K562 (cell line): ENCODE data around the gene TJP3. TPM values are rescaled to one million over a fixed set of nuclear protein-coding genes. Genes with fewer than 3 reads are reported as not detected.

Source experiments
- ATAC-seq: fragments of 200-7000 bp; cut with Tn5 transposase; 3 replicates; pipeline ENCODE4 v1.9.1; 2020; ENCODE audit warnings: moderate library complexity
- BruUV-seq: library from RNA; stranded (reverse); fragments of 400-500 nt; replicated peaks from 2 replicates; lab custom pipeline; 2021; lab: Mats Ljungman, UMichigan
- CTCF ChIA-PET: fragments of 300-600 bp; formaldehyde crosslinking; extraction: SDS; loops from one replicate; lab custom pipeline; 2021; ENCODE audit warnings: low intra/inter-chr PET ratio; lab: Yijun Ruan, JAX
- POLR2A ChIA-PET: fragments of 300-600, 350-650 bp; sonication (Branson Sonifier 250); formaldehyde crosslinking; extraction: SDS; loops from one replicate; lab custom pipeline; 2021; ENCODE audit warnings: antibody characterized with exemption, inconsistent platforms; lab: Yijun Ruan, JAX
- DNase-seq, 4 experiments: peaks; one replicate each; pipeline versions ENCODE4 v3.0.0 to v3.0.0-alpha.2; 2011 to 2018; ENCODE audit warnings: low spot score in 3 of 4, mixed read lengths in 3 of 4; ENCODE audit errors: extremely low read depth in 1 of 4
- FAIRE-seq: peaks from 2 replicates; lab custom pipeline; 2011; peaks lifted over from hg19 to GRCh38; lab: Jason Lieb, UNC
- H2AFZ ChIP-seq: 2 replicates; pipeline ENCODE4 v1.6.0; 2011; ENCODE audit warnings: low read depth, low read length, control low read depth, inconsistent platforms
- H3K27ac ChIP-seq: fragments of 200-600 bp; 3 replicates; pipeline ENCODE4 v1.8.0; 2011; ENCODE audit warnings: low read depth, mild to moderate bottlenecking, control low read depth, inconsistent platforms, low read length, moderate library complexity, mixed read lengths; ENCODE audit errors: extremely low read depth
- H3K27me3 ChIP-seq, 2 experiments: fragments of 300-600 bp in 1 of 2; 2 replicates in 1 of 2; 3 replicates in 1 of 2; pipeline versions ENCODE4 v1.6.0 to v1.8.0; 2011; ENCODE audit warnings: inconsistent platforms in 2 of 2, low read length in 2 of 2, mild to moderate bottlenecking in 1 of 2, mixed read lengths in 1 of 2, moderate library complexity in 1 of 2; ENCODE audit not compliant: control insufficient read depth in 2 of 2, insufficient read depth in 2 of 2
- H3K36me3 ChIP-seq: fragments of 300-600 bp; 3 replicates; pipeline ENCODE4 v1.8.0; 2011; ENCODE audit warnings: mild to moderate bottlenecking, low read length, inconsistent platforms; ENCODE audit not compliant: control insufficient read depth, insufficient read depth
- H3K4me1 ChIP-seq, 2 experiments: fragments of 200-600 bp in 1 of 2; replicated peaks in 1 of 2; 2 replicates in 1 of 2; 3 replicates in 1 of 2; pipeline versions ENCODE4 v1.5.1 to v1.8.0; 2011; ENCODE audit warnings: inconsistent platforms in 2 of 2, low read length in 2 of 2, mild to moderate bottlenecking in 1 of 2, mixed read lengths in 1 of 2, moderate library complexity in 1 of 2; ENCODE audit not compliant: control insufficient read depth in 2 of 2, insufficient read depth in 2 of 2
- H3K4me2 ChIP-seq: 2 replicates; pipeline ENCODE4 v1.6.1; 2011; ENCODE audit warnings: low read length, control low read depth, inconsistent platforms, mixed read lengths; ENCODE audit not compliant: insufficient read depth
- H3K4me3 ChIP-seq: fragments of 200-600 bp; sonication (generic), shearing (Covaris generic); 2 replicates; pipeline ENCODE4 v1.5.1; 2016; ENCODE audit warnings: control low read depth, inconsistent platforms
- H3K79me2 ChIP-seq: fragments of 200-600 bp; 3 replicates; pipeline ENCODE4 v1.8.0; 2011; ENCODE audit warnings: low read length, inconsistent platforms; ENCODE audit not compliant: control insufficient read depth, insufficient read depth
- H3K9ac ChIP-seq, 2 experiments: 2 replicates each; pipeline versions ENCODE4 v1.6.0 to v1.6.1; 2011; ENCODE audit warnings: low read depth in 2 of 2, low read length in 2 of 2, control low read depth in 1 of 2, inconsistent platforms in 1 of 2, mild to moderate bottlenecking in 1 of 2, mixed read lengths in 1 of 2; ENCODE audit not compliant: insufficient read depth in 1 of 2
- H3K9me1 ChIP-seq: one replicate; pipeline ENCODE4 v1.6.0; 2011; ENCODE audit warnings: inconsistent platforms, mild to moderate bottlenecking, low read length, moderate library complexity; ENCODE audit not compliant: control insufficient read depth, insufficient read depth
- H3K9me3 ChIP-seq: replicated peaks from 2 replicates; pipeline ENCODE4 v1.5.1; 2011; ENCODE audit warnings: low read depth, low read length, inconsistent platforms; ENCODE audit not compliant: control insufficient read depth, insufficient read depth
- H4K20me1 ChIP-seq: replicated peaks from 2 replicates; pipeline ENCODE4 v1.6.1; 2011; ENCODE audit warnings: low read length, inconsistent platforms, mixed read lengths; ENCODE audit not compliant: control insufficient read depth, insufficient read depth
- EP300 ChIP-seq: IDR thresholded peaks from 2 replicates; pipeline ENCODE4 v1.6.1; 2012; ENCODE audit warnings: low read length, improper control_type of control experiment
- FOXP4 ChIP-seq: sonication (generic); formaldehyde crosslinking; IDR thresholded peaks from 2 replicates; pipeline ENCODE4 v1.8.0; 2022; ENCODE audit warnings: mild to moderate bottlenecking, missing genetic modification reagents, borderline replicate concordance
- GATA2 ChIP-seq: sonication (generic); formaldehyde crosslinking; IDR thresholded peaks from 2 replicates; pipeline ENCODE4 v1.4.0; 2020; ENCODE audit warnings: mild to moderate bottlenecking, missing genetic modification reagents
- NR0B1 ChIP-seq: fragments of 450-650 bp; IDR thresholded peaks from one replicate; pipeline ENCODE4 v1.6.1; 2018; ENCODE audit warnings: mild to moderate bottlenecking, moderate library complexity; ENCODE audit not compliant: partially characterized antibody
- SMARCE1 ChIP-seq: fragments of 450-650 bp; IDR thresholded peaks from 2 replicates; pipeline ENCODE4 v1.7.1; 2016; ENCODE audit warnings: mild to moderate bottlenecking
- TFAP4 ChIP-seq: sonication (generic); formaldehyde crosslinking; IDR thresholded peaks from 2 replicates; pipeline ENCODE4 v1.8.0; 2022; ENCODE audit warnings: missing genetic modification reagents, mild to moderate bottlenecking, moderate library complexity, borderline replicate concordance
- YY1 ChIP-seq, 3 experiments: IDR thresholded peaks; 2 replicates each; pipeline ENCODE4 v1.6.1; 2011; ENCODE audit warnings: low read length in 2 of 3, mild to moderate bottlenecking in 2 of 3, moderate library complexity in 2 of 3, borderline replicate concordance in 1 of 3, control low read depth in 1 of 3, low read depth in 1 of 3; ENCODE audit not compliant: insufficient read depth in 3 of 3, insufficient replicate concordance in 2 of 3, control insufficient read depth in 1 of 3, insufficient read length in 1 of 3; ENCODE audit errors: extremely low read depth in 1 of 3
- ZFX ChIP-seq: sonication (generic); formaldehyde crosslinking; IDR thresholded peaks from 2 replicates; pipeline ENCODE4 v1.8.0; 2022; ENCODE audit warnings: mild to moderate bottlenecking, missing genetic modification reagents, moderate library complexity
- ZNF217 ChIP-seq: sonication (generic); formaldehyde crosslinking; IDR thresholded peaks from 2 replicates; pipeline ENCODE4 v1.8.0; 2022; ENCODE audit warnings: mild to moderate bottlenecking, missing genetic modification reagents
- WGBS: fragments of 100-300 bp; shearing (Covaris generic); methylation state at CpG from one replicate; pipeline ENCODE4 v1.1.6; 2016; ENCODE audit warnings: low coverage, mixed read lengths; ENCODE audit not compliant: insufficient coverage; ENCODE audit errors: missing lambda C conversion rate; 5-methylcytosine and 5-hydroxymethylcytosine counted together
- in situ Hi-C: fragments of 300-500 bp; cut with MboI; formaldehyde crosslinking; loops from 4 replicates; pipeline ENCODE4 v1.15.0; 2018; ENCODE audit warnings: inconsistent platforms, mixed read lengths
- intact Hi-C: fragments of 100-400 bp; cut with micrococcal nuclease; formaldehyde crosslinking; loops from 2 replicates; pipeline ENCODE4 v1.14.2; 2022
- polyA plus RNA-seq, 8 experiments: library from polyadenylated mRNA; depleted of rRNA in 4 of 8; stranded (reverse) in 5 of 8; unstranded in 3 of 8; fragments of >200 nt; fragmentation: Nextera tagmentation in 2 of 8; fragmentation: Illumina TruSeq in 1 of 8; extraction: Ambion mirVana in 2 of 8; extraction: Trizol in 1 of 8; gene quantifications; 2 replicates each; pipeline versions ENCODE4 v1.2.1 to v1.2.3, GENCODE V29; 2011 to 2014; ENCODE audit warnings: inconsistent platforms in 1 of 8, missing spikeins in 1 of 8
- total RNA-seq, 7 experiments: library from RNA; depleted of rRNA in 6 of 7; stranded (reverse); fragments of >200 nt in 6 of 7; fragmentation: Illumina TruSeq in 2 of 7; extraction: Trizol in 2 of 7; gene quantifications; 2 replicates each; pipeline versions ENCODE4 v1.2.1 to v1.2.3, GENCODE V29; 2011 to 2021; ENCODE audit warnings: low replicate concordance in 1 of 7
- TF ChIP-seq, protein P1 (sequence below), 2 experiments: IDR thresholded peaks in 1 of 2; conservative IDR thresholded peaks in 1 of 2; 2 replicates each; pipeline ENCODE4 v1.6.1; 2016; ENCODE audit warnings: low read depth in 2 of 2, mild to moderate bottlenecking in 1 of 2, missing compliant biosample characterization in 1 of 2, missing genetic modification characterization in 1 of 2, moderate library complexity in 1 of 2

TJP3 gene
- total and polyA plus RNA-seq, 9 of the 15 experiments (the other 6 are each of a cell fraction or from before 2014, with no cell fraction given) = 0.11 to 2.4 (median 0.57) TPM; not detected in 1

DNA sequence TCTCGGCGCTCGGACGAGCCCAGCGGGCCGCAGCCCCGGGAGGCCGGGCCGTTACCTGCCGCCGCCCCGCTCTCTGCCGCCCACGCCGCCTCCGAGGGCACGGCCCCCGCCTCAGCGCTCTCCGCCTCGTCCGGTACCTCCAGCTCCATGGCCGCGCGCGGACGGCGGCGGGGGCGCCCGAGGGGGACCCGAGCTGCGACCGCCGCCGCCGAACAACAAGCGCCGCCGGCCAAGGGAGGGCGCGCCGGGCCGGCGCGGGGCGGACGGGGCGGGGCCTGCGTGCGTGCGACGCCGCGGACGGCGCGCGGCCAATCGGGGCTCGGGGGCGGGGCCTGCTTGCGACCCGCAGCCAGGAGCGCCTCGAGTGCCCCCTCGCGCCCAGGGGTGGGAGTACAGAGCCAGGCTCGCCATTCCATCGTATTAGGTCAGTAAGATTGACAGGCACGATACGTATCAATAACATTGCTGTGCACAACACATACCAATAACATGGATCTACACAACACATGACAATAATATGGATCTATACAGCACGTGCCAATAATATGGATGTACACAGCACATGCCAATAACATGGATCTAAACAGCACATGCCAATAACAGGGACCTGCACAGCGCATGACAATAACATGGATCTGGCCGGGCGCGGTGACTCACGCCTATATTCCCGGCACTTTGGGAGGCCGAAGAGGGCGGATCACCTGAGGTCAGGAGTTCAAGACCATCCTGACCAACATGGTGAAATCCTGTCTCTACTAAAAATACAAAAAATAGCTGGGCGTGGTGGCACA is 7.7 kb upstream of the TJP3 start, which contains the start of gene PIP5K1C:
Gene PIP5K1C, minus strand, starts transcription at position 227 of the 791 bp plus-strand sequence. Its CDS starts 78 bp downstream, at position 149.
- intact Hi-C loops = loop anchor here (2.0 to 10.0 kb wide), 2 partner anchors 32 to 376 kb away; no protein-coding TSS in a partner anchor
- peak; percentile 74 for FAIRE-seq
- BruUV-seq = no TSS peak
- peak within 1 kb of the TSS; percentile 81 for H3K27ac ChIP-seq
- H3K9me1 ChIP-seq = peaks cover 7% of the 10 kb centered on the region
- no peaks in the 10 kb centered on the region for H3K27me3 ChIP-seq
- ChIA-PET POLR2A (interaction anchor here (0.6 to 1.3 kb wide), 2 partner anchors 14 to 494 kb away, joined by 3 read pairs; no protein-coding TSS in a partner anchor), CTCF (interaction anchor here (0.6 to 1.4 kb wide), 5 partner anchors 18 to 122 kb away, joined by 3 to 5 read pairs (median 4); no protein-coding TSS in a partner anchor)
- H3K4me3 ChIP-seq = peak within 1 kb of the TSS; percentile 85
- in situ Hi-C loops = loop anchor here (10.0 kb wide), 2 partner anchors 376 to 406 kb away; no protein-coding TSS in a partner anchor
- peaks cover 15 to 48% of the 10 kb centered on the region in 2 experiments for H3K4me1 ChIP-seq
- no peaks in the 10 kb centered on the region; the same call in 1 of the 2 replicates for H3K9me3 ChIP-seq
- 2% methylated on average over 41 of the region's 82 CpGs for WGBS
- peak within 1 kb of the TSS; percentile 93 for H3K4me2 ChIP-seq
- peaks cover 6% of the 10 kb centered on the region; the same call in 1 of the 3 replicates for H3K36me3 ChIP-seq
- peaks cover 44% of the 10 kb centered on the region for H3K79me2 ChIP-seq
- H2AFZ ChIP-seq = peak within 1 kb of the TSS; percentile 90
- peak within 1 kb of the TSS; percentile 69 to 91 for H3K9ac ChIP-seq
- peak; percentile 93 to 97 (median 96) for DNase-seq
- peaks cover 19% of the 10 kb centered on the region for H4K20me1 ChIP-seq
- ATAC-seq = peak; percentile 93
- TF ChIP-seq TFAP4 (CRISPR knock-in tag) (peak; percentile 46; the same call in 1 of the 2 replicates), ZNF217 (CRISPR knock-in tag) (0 out of 2 replicates have a peak, but pooled peaks have one; percentile 29), EP300 (no peak), YY1 (IDR thresholded peaks at IDR 0.05; ENCODE audit: borderline replicate concordance in 1 of 3, control insufficient read depth in 1 of 3, extremely low read depth in 1 of 3, insufficient read depth in 3 of 3, insufficient read length in 1 of 3, insufficient replicate concordance in 2 of 3, low read depth in 1 of 3, low read length in 2 of 3) (peak in 1 of 3 experiments; percentile 63), NR0B1 (no peak), ZFX (peak; percentile 37; the same call in 1 of the 2 replicates), SMARCE1 (peak; percentile 55; the same call in 1 of the 2 replicates), GATA2 (CRISPR knock-in tag) (peak; percentile 45), FOXP4 (CRISPR knock-in tag) (peak; percentile 57; the same call in 1 of the 2 replicates)
- TF ChIP-seq, protein P1, sequence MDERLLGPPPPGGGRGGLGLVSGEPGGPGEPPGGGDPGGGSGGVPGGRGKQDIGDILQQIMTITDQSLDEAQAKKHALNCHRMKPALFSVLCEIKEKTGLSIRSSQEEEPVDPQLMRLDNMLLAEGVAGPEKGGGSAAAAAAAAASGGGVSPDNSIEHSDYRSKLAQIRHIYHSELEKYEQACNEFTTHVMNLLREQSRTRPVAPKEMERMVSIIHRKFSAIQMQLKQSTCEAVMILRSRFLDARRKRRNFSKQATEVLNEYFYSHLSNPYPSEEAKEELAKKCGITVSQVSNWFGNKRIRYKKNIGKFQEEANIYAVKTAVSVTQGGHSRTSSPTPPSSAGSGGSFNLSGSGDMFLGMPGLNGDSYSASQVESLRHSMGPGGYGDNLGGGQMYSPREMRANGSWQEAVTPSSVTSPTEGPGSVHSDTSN (CRISPR knock-in tag; IDR thresholded peaks at IDR 0.05; ENCODE audit: low read depth) = no peak
- TF ChIP-seq, protein P1 (tag; conservative IDR thresholded peaks at IDR 0.05; ENCODE audit: low read depth) = peak; percentile 68
